Right ventricle myocardium inferior (tissue), 1 donor: ENCODE data around the gene DDHD1. TPM values are rescaled to one million over a fixed set of nuclear protein-coding genes. Genes with fewer than 3 reads are reported as not detected.
"Not testable (repeated sequence)": the region's sequence is repeated elsewhere in the genome, so short reads cannot be mapped to it uniquely, and the experiment has no call there.

Experiments used
- ATAC-seq: fragments of 200-7000 bp; cut with Tn5 transposase; one replicate; pipeline ENCODE4 v1.9.1; 2020; ENCODE audit warnings: mild to moderate bottlenecking, moderate library complexity
- DNase-seq: peaks from one replicate; pipeline ENCODE4 v3.0.0; 2021; ENCODE audit errors: missing footprints
- intact Hi-C: fragments of 100-400 bp; cut with DNase I; formaldehyde crosslinking; loops from one replicate; pipeline ENCODE4 v1.11.0; 2022
- long read RNA-seq: library from polyadenylated mRNA; unstranded; transcript quantifications from one replicate; pipeline ENCODE4 v2.0.0, GENCODE V29; 2021
- total RNA-seq: library from RNA; stranded (reverse); fragmentation: NEBNext Ultra II Directional; extraction: Animal tissue kit (Norgen Biotek cat#: 25700); gene quantifications from one replicate; pipeline ENCODE4 v1.2.1, GENCODE V29; 2021
- donor health status: DM: no; HTN: yes; CAD: no; lungs with severe emphysema.

The DDHD1 gene
- total RNA-seq, result 6.7 TPM
- long read RNA-seq, full-length matches to known transcripts, result 8 of 13 reads
- long read RNA-seq, partial matches to known transcripts, result 1 of 13 reads
- long read RNA-seq, other reads (novel, unspliced or antisense), result 4 of 13 reads

DNA sequence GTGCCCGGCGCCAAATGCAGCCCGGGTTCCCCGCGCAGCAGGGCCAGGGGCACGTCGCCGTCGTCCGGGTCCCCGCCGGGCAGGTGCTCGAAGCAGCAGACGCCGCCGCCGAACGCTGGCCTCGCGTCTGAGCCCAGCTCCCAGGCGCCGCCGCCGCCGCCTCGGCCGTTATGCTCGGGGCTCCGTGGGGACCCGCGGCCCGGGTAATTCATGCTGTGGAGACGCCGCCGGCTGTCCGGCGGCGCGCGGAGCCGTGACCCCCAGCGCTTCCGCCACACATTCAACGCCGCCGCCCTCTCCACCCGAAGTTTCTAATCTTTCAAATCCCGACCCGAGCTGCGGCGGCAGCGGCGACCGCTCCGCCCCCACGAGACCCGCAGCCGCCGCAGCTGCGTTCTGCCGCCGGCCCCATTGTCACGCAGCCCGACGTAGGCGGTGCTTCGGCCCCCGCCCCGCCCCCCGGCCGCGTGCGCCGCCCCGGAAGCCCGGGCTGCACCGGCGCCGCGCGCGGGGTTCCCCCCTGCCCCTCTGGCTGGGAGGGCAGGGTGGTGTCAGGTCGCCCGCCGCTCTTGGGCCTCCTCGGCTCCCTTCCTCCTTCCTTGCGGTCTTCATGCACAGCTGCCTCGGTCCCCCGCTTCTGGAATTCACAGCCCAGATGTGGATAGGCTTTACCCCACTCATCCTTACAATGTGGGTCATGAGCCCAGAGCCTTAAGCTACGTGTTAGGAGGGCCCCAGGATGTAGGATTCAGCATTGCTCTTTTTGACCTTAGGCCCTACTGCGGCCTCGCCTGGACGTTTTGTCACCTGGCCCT, at the start of gene DDHD1:
TSS of gene DDHD1 (minus strand) at position 437 of the 815 bp plus-strand sequence. CDS start at position 212, 225 bp downstream.
- intact Hi-C loops, result loop anchor here (10.0 kb wide), 1 partner anchor 142 kb away; no protein-coding TSS in a partner anchor
- ATAC-seq (peak; percentile 95), DNase-seq (peak; percentile 90)

GRCh38 chr14:53195949-53196348, 42.8 kb upstream of the DDHD1 start:
- DNase-seq (no peak), ATAC-seq (no peak)
- intact Hi-C loops, result no loop called here

- intact Hi-C loops, result no loop called here
- no peak for DNase-seq
- ATAC-seq, result no peak
These were observed 40.1 kb upstream of the DDHD1 start for GRCh38 chr14:53193193-53193592.

- DNase-seq (no peak), ATAC-seq (no peak)
- intact Hi-C loops, result no loop called here
These were observed 39.1 kb upstream of the DDHD1 start for GRCh38 chr14:53192052-53192760.

- ATAC-seq, result no peak
- intact Hi-C loops, result no loop called here
- DNase-seq, result no peak
These were observed 37.8 kb upstream of the DDHD1 start for GRCh38 chr14:53190938-53191337.

DNA sequence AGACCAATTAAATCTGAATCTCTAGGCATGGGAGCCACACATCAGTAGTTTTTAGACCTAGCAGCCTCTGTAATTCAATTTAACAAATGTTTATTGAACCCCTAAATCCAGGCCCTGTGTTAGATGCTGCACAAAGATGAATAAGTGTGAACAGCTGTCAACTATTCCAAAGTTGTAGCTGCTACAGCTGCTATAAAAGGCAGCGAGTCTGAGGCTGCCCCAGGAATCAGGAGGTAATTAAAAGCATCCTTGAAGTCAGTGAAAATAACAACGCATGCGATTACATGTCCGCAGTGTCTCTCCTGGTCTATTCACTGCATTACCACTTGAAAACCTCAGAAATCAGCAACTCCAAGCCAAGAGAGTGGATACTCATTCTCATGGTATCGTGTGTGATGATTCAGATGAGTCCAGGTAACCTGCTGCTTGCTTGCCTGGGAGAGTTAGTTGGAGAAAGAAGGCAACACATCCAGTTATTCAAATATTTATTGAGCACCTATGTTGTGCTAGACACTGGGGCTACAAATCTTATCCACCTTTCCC, 34.9 kb upstream of the DDHD1 start:
- DNase-seq, result no peak
- intact Hi-C loops, result no loop called here
- ATAC-seq, result no peak

GRCh38 chr14:53186532-53186931, 33.4 kb upstream of the DDHD1 start:
- DNase-seq (no peak), ATAC-seq (no peak)
- intact Hi-C loops, result no loop called here

- intact Hi-C loops, result no loop called here
- ATAC-seq (no peak), DNase-seq (no peak)
These were observed 30.5 kb upstream of the DDHD1 start for GRCh38 chr14:53183611-53184010.

- DNase-seq (no peak), ATAC-seq (no peak)
- intact Hi-C loops, result no loop called here
These were observed 29.9 kb upstream of the DDHD1 start for GRCh38 chr14:53183056-53183455.

- DNase-seq, ATAC-seq, intact Hi-C loops: not testable (repeated sequence)
These were observed 28.4 kb upstream of the DDHD1 start for GRCh38 chr14:53181463-53182081.

GRCh38 chr14:53180272-53181221, 27.4 kb upstream of the DDHD1 start:
- intact Hi-C loops, result no loop called here
- ATAC-seq (no peak), DNase-seq (no peak)

DNA sequence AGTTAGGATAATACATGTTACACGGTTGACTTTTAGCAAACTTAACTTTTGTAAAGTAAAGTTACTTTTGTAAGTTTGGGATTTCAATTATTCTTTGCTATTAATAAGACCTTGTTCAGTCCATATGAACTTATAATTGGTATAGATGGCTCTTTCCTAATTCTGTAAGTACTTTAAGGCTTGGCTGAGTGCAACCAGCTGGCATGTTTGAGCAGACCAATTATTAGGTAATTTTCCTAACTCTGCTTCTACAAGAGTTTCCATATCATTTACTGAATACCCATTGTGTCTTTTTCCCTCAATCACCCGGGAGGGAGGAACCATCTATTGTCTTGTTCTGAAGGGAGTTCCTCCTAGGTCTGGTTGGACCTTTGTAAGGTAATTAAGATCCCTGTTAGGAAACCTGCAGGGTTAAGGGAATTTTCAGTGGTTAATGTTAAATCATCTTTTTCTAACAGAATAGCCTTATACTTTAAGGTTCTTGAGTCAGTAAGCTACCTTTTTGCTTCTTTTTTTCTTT, 26.4 kb upstream of the DDHD1 start:
- ATAC-seq, DNase-seq, intact Hi-C loops: not testable (repeated sequence)

DNA sequence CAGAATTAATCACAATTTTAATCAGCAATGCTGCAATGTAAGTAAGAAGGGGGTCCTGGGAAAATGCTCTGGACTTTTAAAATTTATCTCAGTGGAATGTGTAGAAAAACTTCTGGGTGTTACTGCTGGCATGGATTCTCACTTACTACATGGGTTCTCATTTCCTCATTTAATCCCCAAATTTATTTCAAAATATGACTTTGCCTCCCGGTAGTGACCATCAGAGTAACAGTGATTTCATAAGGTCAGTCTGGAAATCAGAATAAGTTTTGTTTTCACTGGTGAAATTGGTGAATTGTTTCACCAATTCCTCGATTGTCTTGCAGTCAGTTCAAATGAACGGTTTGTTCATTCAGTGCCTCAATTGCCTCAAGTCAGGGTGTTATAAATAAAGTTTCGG, 22.3 kb upstream of the DDHD1 start:
- intact Hi-C loops, result no loop called here
- DNase-seq (no peak), ATAC-seq (no peak)

DNA sequence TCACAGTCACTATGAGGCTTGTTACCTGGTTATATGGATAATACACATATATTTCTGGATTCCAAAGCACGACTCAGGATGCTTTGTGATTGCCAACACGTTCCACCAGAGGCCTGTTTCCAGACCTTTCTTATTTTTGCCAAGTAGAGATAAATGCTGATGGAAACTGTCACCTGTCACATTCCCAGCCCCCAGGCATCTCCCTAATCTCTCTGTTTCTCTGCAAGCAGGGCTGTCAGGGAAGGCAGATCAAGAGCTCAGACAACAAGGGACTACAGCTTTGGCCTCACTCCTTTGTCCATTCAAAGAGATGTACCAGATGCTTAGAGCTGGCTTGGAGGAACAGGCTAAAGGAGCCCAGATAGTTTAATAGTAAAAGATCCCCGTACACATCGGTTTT, 21.8 kb upstream of the DDHD1 start:
- ATAC-seq, result no peak
- no peak for DNase-seq
- intact Hi-C loops, result no loop called here

DNA sequence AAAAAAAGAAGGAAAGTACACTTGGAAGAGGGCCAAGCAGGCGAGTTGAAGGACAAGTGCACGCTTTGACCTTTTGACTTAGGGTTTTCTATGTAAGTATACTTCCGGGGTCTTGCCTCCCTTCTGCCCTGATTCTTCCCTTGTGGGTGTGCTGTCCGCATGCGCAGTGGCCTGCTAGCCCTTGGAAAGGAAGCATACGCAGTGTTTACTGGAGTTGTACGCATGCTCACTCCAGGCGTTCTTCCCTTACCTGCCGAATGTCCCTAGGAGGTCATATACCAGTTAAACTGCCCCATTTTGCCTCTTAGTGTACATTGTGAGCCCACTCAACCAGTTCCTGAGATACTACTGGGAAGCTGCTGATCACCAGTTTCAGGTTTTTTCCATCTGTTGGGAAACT, 15.7 kb upstream of the DDHD1 start:
- intact Hi-C loops, result no loop called here
- ATAC-seq (no peak), DNase-seq (no peak)

GRCh38 chr14:53167602-53168328, 14.6 kb upstream of the DDHD1 start:
- intact Hi-C loops, result no loop called here
- no peak for DNase-seq
- peak; percentile 65 for ATAC-seq

- intact Hi-C loops, result no loop called here
- ATAC-seq (no peak), DNase-seq (no peak)
These were observed 8.8 kb upstream of the DDHD1 start for GRCh38 chr14:53161758-53162435.
